DOHH2 (cell line): Measurements from ENCODE around the gene KMT2C.

Experiments used
- EZH2phosphoT487 ChIP-seq: fragments of 200-600 bp; sonication (generic); IDR thresholded peaks from 2 replicates; pipeline ENCODE4 v1.6.1; 2017; ENCODE audit warnings: borderline replicate concordance, mild to moderate bottlenecking, antibody characterized with exemption, low read length, moderate library complexity, mixed read lengths
- TF ChIP-seq, protein P1 (sequence below): fragments of 200-600 bp; sonication (generic); IDR thresholded peaks from one replicate; pipeline ENCODE4 v1.5.1; 2014; ENCODE audit warnings: antibody characterized with exemption, mild to moderate bottlenecking, low read depth, low read length; ENCODE audit not compliant: poor library complexity, severe bottlenecking

DNA sequence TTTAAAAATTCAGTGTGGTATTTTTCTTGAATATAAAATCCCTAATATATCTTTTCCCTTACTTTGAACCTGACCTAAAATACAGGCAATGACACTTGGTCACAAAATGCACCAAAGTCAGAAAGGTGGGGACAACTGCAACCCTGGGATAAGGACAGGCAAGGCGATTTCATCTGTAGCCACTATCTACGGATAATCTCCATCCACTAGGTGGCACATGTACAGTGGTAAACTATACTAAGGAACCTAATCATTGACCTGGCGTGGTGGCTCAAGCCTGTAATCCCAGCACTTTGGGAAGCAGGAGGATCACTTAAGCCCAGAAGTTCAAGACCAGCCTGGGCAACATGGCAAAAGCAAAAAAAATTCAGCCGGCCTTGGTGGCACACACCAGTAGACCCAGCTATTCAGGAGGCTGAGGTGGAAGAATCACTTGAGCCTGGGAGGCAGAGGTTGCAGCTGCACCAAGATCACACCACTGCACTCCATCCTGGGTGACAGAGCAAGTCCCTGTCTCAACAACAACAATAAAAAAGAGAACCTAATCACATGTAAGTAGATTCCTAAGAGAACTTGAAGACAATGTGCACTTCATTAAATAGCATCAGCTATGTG is 98.9 kb downstream of the KMT2C start:
- TF ChIP-seq, protein P1, sequence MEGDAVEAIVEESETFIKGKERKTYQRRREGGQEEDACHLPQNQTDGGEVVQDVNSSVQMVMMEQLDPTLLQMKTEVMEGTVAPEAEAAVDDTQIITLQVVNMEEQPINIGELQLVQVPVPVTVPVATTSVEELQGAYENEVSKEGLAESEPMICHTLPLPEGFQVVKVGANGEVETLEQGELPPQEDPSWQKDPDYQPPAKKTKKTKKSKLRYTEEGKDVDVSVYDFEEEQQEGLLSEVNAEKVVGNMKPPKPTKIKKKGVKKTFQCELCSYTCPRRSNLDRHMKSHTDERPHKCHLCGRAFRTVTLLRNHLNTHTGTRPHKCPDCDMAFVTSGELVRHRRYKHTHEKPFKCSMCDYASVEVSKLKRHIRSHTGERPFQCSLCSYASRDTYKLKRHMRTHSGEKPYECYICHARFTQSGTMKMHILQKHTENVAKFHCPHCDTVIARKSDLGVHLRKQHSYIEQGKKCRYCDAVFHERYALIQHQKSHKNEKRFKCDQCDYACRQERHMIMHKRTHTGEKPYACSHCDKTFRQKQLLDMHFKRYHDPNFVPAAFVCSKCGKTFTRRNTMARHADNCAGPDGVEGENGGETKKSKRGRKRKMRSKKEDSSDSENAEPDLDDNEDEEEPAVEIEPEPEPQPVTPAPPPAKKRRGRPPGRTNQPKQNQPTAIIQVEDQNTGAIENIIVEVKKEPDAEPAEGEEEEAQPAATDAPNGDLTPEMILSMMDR, result peak; percentile 88
- no peak for TF ChIP-seq EZH2phosphoT487
